ENCODE measurements around the gene NAXD. TPM values are rescaled to one million over a fixed set of nuclear protein-coding genes. Genes with fewer than 3 reads are reported as not detected.

The NAXD gene
- polyA plus RNA-seq, 1 donor from 2014 or later: 58.1 TPM

- Histone ChIP-seq H3F3A (ENCODE audit: insufficient read depth, low read length, poor library complexity, severe bottlenecking) (no peaks in the 10 kb centered on the region), H3K27ac (ENCODE audit: low read length) (no peak overlapping the region), H3K9me3 (ENCODE audit: low read length) (no peaks in the 10 kb centered on the region), H3K4me3 (ENCODE audit: low read length) (no peak overlapping the region), H3K4me2 (ENCODE audit: low read length) (no peak overlapping the region), H3K27me3 (ENCODE audit: insufficient read depth, low read depth, low read length) (no peaks in the 10 kb centered on the region), H3K79me2 (replicated peaks; ENCODE audit: insufficient read depth, low read length) (peaks cover 48% of the 10 kb centered on the region), H3K9me2 (ENCODE audit: insufficient read depth, low read length) (no peaks in the 10 kb centered on the region), H3K9ac (ENCODE audit: low read length) (no peak overlapping the region), H3K36me3 (ENCODE audit: insufficient read depth, low read length) (no peaks in the 10 kb centered on the region), H2AFZ (ENCODE audit: low read depth, low read length) (no peak overlapping the region), H4K20me1 (ENCODE audit: insufficient read depth) (no peaks in the 10 kb centered on the region)
- TF ChIP-seq EP300 (conservative IDR thresholded peaks at IDR 0.05; ENCODE audit: poor library complexity, severe bottlenecking) (no peak), RAD21 (conservative IDR thresholded peaks at IDR 0.05) (no peak), MXI1 (conservative IDR thresholded peaks at IDR 0.05; ENCODE audit: poor library complexity, severe bottlenecking) (no peak), TAF1 (IDR thresholded peaks at IDR 0.05; ENCODE audit: low read depth) (no peak), EZH2 (IDR thresholded peaks at IDR 0.05; ENCODE audit: borderline replicate concordance, insufficient read depth, low read length, poor library complexity, severe bottlenecking) (no peak), SMC3 (conservative IDR thresholded peaks at IDR 0.05; ENCODE audit: poor library complexity) (no peak), REST (IDR thresholded peaks at IDR 0.05; ENCODE audit: borderline replicate concordance) (no peak), POLR2AphosphoS5 (IDR thresholded peaks at IDR 0.05) (no peak), CTCF (IDR thresholded peaks at IDR 0.05; ENCODE audit: poor library complexity, severe bottlenecking) (no peak)
These were observed 3.4 kb downstream of the NAXD start for GRCh38 chr13:110618780-110619179.

- no peak overlapping the region for H3K4me3 ChIP-seq (ENCODE audit: low read length)
- H3K4me2 ChIP-seq (ENCODE audit: low read length): no peak overlapping the region
- H3K36me3 ChIP-seq (ENCODE audit: insufficient read depth, low read length): no peaks in the 10 kb centered on the region
- H4K20me1 ChIP-seq (ENCODE audit: insufficient read depth): no peaks in the 10 kb centered on the region
- H3K9me3 ChIP-seq (ENCODE audit: low read length): no peaks in the 10 kb centered on the region
- no peaks in the 10 kb centered on the region for H3F3A ChIP-seq (ENCODE audit: insufficient read depth, low read length, poor library complexity, severe bottlenecking)
- no peaks in the 10 kb centered on the region for H3K27me3 ChIP-seq (ENCODE audit: insufficient read depth, low read depth, low read length)
- TF ChIP-seq EP300 (conservative IDR thresholded peaks at IDR 0.05; ENCODE audit: poor library complexity, severe bottlenecking): no peak
- no peak for TF ChIP-seq TAF1 (IDR thresholded peaks at IDR 0.05; ENCODE audit: low read depth)
- TF ChIP-seq EZH2 (IDR thresholded peaks at IDR 0.05; ENCODE audit: borderline replicate concordance, insufficient read depth, low read length, poor library complexity, severe bottlenecking): no peak
- no peak for TF ChIP-seq REST (IDR thresholded peaks at IDR 0.05; ENCODE audit: borderline replicate concordance)
- TF ChIP-seq CTCF (IDR thresholded peaks at IDR 0.05; ENCODE audit: poor library complexity, severe bottlenecking): no peak
- TF ChIP-seq POLR2AphosphoS5 (IDR thresholded peaks at IDR 0.05): no peak
- no peak for TF ChIP-seq MXI1 (conservative IDR thresholded peaks at IDR 0.05; ENCODE audit: poor library complexity, severe bottlenecking)
- TF ChIP-seq RAD21 (conservative IDR thresholded peaks at IDR 0.05): no peak
- TF ChIP-seq SMC3 (conservative IDR thresholded peaks at IDR 0.05; ENCODE audit: poor library complexity): no peak
- no peaks in the 10 kb centered on the region for H3K9me2 ChIP-seq (ENCODE audit: insufficient read depth, low read length)
- no peak overlapping the region for H2AFZ ChIP-seq (ENCODE audit: low read depth, low read length)
- H3K9ac ChIP-seq (ENCODE audit: low read length): no peak overlapping the region
- H3K79me2 ChIP-seq (replicated peaks; ENCODE audit: insufficient read depth, low read length): peaks cover 48% of the 10 kb centered on the region
- H3K27ac ChIP-seq (ENCODE audit: low read length): no peak overlapping the region
These were observed 5.3 kb downstream of the NAXD start for GRCh38 chr13:110620596-110620995.

All from neural cell (in vitro differentiated cells).